ENCODE data around the gene ACO1.

GRCh38 chr9:32345243-32345642 is 39.2 kb upstream of the ACO1 start:
- TF ChIP-seq ZNF274 (IDR thresholded peaks at IDR 0.05; ENCODE audit: low read depth, low read length) (no peak), CTCF (IDR thresholded peaks at IDR 0.05 in 2 of 3, conservative IDR thresholded peaks at IDR 0.05 in 1 of 3; ENCODE audit: borderline replicate concordance in 1 of 3, insufficient read depth in 1 of 3, low read depth in 2 of 3, low read length in 2 of 3) (no peak), FOSL1 (IDR thresholded peaks at IDR 0.05; ENCODE audit: low read depth) (no peak), EZH2 (IDR thresholded peaks at IDR 0.05) (no peak), SIN3A (IDR thresholded peaks at IDR 0.05; ENCODE audit: low read depth) (no peak), EZH2phosphoT487 (IDR thresholded peaks at IDR 0.05; ENCODE audit: borderline replicate concordance) (no peak)
- TF ChIP-seq, protein P1, sequence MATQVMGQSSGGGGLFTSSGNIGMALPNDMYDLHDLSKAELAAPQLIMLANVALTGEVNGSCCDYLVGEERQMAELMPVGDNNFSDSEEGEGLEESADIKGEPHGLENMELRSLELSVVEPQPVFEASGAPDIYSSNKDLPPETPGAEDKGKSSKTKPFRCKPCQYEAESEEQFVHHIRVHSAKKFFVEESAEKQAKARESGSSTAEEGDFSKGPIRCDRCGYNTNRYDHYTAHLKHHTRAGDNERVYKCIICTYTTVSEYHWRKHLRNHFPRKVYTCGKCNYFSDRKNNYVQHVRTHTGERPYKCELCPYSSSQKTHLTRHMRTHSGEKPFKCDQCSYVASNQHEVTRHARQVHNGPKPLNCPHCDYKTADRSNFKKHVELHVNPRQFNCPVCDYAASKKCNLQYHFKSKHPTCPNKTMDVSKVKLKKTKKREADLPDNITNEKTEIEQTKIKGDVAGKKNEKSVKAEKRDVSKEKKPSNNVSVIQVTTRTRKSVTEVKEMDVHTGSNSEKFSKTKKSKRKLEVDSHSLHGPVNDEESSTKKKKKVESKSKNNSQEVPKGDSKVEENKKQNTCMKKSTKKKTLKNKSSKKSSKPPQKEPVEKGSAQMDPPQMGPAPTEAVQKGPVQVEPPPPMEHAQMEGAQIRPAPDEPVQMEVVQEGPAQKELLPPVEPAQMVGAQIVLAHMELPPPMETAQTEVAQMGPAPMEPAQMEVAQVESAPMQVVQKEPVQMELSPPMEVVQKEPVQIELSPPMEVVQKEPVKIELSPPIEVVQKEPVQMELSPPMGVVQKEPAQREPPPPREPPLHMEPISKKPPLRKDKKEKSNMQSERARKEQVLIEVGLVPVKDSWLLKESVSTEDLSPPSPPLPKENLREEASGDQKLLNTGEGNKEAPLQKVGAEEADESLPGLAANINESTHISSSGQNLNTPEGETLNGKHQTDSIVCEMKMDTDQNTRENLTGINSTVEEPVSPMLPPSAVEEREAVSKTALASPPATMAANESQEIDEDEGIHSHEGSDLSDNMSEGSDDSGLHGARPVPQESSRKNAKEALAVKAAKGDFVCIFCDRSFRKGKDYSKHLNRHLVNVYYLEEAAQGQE (IDR thresholded peaks at IDR 0.05; ENCODE audit: low read depth) = no peak
